NCI-H1930 (cell line): ENCODE data around the gene FRMD5.

Experiments
- DNase-seq, 2 experiments: peaks; one replicate each; lab custom pipeline; 2025; lab: John Stamatoyannopoulos, UW

Gene FRMD5

DNA sequence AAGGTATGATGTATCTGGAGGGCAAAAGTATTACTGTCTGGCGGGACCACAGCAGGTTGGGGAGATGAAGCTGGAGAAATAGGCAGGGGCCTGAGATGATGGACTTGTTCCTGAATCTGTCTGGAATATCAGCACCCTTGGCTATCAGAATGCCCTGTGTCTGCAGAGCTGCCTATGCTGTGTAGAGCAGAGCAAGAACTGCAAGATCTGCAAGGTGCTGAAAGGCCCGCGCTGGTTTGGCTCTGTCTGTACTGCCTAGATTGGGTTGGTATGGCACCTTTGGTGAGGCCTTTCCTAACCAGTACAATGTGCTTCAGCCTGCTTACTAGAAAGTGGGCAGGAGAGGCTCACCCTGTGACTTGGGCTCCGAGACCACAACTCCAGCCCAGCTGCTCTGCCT, 271.5 kb downstream of the FRMD5 start:
- no peak for DNase-seq

DNA sequence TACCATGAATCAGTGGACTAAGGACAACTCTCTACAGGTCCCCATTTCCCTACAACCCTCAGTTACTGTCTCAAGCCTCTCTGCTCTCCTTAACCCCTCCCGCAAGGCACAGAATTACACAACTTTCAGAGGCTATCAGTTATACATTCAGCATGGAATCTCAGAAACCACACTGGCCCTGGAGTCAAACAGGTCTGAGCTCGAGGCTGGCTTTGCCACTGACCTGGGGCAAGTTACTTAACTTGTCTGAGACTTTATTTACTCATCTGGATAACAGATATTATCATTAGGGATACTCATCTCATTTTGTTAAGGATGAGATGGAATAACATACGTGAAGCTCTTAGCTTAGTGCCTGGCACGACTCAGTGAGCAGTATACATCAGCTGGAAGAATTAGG, 273.1 kb downstream of the FRMD5 start:
- DNase-seq = no peak

DNA sequence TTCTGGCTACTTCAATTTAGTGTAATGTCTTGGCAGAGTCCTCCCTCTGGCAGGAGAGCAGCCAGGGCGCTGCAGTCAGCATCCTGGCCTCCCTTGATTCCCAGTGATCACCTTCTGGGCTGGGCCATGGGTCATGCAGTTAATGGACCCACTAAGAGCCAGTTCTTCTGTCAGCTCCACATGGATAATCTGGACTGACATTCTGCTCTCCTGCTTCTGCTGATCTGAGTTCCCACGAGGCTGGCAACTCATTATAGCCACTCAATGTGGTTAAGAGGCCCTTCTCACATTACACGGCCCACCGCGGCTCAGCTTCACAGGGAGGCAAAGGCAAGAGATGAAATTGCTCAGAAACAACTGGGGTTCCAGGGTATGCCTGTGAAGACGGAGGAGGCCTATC, 274.3 kb downstream of the FRMD5 start:
- DNase-seq = no peak

DNA sequence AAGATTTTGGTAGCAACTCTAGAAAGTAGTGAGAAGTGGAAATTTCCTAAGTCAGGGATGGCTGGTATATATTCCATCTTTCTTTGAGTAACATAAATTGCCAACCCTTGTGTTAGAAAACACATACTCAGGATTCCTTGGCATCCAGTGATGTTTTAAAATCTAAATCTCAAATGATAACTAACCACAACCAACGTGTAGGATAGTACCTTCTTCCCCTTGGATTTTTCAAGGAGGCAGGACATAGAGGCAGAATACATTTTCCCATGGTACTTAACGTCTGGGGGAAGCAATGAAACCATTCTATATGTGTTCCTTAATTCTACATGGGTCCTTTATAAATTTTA, 274.8 kb downstream of the FRMD5 start:
- no peak for DNase-seq

DNA sequence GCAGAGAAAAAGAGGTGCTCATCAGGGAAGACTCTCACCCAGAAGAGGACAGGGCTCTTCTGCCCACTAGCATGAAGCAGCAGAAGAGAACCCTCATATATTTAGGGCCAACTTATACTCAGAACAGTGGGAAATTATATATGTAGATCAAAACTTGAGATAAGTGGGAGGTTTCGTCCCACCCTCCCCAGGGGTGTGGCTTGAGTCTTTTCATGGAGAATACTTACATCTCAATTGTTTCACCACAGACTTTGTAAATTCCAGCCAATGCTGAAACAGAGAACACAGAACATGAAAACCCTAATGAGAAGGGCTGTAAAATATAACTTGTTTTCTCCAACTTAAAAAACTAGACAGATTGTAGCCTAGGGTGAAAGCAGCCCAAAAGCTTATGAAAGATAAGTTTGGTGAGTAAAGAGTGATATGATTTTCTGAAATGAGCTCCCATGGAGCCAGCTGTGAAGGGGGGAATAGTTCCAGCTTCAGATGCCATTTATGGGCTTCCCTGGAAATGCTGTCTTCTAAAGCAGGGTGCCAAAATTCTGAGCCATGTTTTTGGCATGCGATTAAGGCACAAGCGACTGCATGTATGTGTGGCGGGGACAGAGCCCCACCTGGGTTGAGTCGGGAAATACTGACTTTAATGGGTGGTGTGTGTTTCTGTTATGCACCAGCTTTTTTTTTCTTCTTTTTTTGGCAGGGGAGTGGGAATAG, 275.4 kb downstream of the FRMD5 start:
- DNase-seq = no peak

DNA sequence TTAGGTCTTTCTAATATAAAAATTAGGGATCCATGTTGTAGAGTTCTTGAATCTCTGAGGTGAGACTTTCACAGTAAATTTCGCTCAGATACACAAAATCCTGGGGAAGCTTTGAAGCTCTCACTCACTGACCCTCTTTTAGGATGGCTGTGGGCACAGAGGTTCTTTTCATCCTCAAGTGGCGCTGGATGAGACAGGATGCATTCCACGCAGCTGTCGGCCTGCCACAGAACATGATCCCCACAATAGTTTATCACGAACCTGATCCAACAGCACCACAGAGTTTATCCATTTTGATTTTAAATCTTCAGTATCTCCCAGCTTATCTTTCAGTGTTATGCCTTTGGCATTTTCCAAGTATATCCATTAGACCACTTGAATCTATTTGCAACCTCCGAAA, 276.4 kb downstream of the FRMD5 start:
- no peak for DNase-seq

DNA sequence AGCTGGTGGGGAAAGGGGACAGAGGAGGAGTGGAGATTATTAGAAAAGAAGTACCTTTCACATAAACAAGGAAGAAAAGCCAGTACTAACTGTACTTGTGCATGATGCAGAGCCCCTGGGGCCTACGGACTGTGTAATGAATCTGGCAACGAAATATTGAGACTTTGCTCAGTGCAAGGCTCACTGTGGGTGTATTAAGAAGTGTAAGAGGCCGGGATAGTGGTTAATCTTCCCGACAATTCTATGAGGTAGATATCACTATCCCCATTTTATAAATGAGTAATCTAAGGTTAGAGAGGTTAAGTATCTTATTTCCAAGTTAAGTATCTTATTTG, 278.8 kb downstream of the FRMD5 start:
- no peak for DNase-seq

DNA sequence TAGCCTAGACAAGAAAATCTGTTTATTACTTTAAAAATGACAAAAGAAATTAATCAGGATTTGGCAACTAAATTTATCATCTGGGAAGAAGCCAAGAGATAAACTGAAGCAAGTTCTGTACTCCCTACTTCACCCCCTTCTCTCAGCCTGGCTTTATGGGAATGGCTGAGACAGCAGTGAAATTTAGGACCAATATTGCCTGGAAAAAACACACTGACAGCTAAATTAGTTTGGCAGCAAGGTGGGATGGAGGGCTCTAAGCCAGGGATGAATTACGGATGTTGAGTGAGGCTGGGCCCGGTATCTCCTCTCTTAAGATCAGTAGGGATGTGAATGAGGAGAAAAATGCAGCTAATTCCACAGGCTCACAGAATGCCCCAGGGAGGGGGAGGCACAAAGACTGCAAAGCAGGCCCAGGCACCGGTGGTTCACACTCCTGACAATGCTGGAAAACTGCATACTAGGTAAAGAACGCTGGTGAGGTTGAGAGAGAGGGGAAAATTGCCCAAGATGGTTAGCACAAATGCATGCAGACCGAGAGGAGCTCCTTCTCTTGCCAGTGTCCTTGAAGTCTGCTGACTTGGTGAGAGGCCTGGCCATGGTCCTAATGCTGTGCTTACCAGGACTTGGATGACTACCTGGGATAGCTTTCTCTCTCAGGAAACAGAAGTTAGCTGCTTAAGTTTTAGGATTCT, 279.3 kb downstream of the FRMD5 start:
- no peak for DNase-seq

DNA sequence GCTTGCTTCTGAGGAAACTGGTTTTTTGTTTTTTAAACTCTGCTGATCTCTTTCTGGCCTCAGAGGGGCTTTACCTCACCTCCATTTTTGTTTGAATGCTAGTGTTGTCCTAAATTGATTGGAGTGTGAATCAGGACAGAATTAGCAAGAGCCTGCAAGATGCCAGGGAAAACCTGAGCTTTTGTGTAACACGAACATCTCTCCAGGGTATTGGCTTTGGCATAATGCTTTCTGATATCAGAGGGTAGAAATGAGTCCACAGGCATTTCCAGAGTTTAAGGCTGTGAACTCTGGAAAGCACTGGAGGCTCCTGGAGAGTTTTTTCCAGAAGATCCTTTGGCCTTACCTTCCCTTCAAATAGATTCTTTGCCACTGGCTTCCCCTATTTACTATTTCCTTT, 281.1 kb downstream of the FRMD5 start:
- DNase-seq = no peak

DNA sequence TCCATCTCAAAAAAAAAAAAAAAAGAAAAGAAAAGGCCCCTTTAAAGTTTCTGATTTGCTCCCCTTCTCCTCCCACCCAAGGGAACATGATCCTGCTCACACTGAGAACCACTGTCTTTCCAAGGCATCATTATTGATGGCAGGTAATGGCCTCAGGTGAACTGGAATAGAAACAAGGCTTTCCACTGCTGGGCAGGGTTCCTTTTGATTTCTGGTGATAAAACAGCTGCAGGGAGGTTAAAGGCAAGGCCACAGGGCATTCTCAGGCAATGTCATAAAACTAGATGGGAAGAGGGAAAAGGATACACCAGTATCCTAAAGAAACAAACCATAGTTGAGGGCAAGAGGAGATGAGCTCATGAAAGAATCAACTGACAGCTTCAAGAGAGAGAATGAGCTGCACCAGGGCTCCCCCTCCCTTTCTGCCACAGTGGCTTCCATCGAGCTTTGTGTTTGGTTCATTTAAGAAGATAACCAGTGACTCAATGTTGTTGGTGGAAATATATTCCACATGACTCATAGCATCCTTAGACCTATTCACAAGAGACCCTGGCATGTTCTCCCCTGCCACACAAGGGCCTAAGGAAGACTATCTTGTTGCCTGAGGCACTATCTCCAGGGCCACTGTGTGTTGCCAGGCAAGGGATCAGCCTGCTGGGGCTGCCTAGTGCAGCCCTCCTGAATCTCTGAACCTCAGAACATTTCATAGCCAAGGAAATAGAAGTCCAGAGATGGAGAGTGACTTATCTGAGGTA, 281.9 kb downstream of the FRMD5 start:
- DNase-seq = no peak

DNA sequence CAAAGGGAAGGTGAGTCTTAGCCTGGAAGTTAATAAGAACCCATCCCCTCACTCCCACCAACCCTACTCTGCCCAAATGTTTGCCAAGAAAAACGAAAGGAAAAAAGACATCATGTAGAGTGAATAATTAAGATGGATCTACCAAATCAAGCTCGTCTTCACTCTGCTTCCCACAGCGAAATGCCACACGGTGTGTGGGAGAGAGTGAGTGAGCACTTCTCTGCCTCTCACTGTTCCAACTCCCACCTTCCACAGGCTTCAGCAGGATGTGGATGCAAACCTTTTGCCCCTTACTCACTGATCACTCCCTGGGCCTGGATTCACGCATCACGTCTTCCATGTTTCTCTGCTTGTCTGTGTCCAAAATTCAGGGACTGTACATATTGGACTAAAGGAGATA, 282.9 kb downstream of the FRMD5 start:
- no peak for DNase-seq

DNA sequence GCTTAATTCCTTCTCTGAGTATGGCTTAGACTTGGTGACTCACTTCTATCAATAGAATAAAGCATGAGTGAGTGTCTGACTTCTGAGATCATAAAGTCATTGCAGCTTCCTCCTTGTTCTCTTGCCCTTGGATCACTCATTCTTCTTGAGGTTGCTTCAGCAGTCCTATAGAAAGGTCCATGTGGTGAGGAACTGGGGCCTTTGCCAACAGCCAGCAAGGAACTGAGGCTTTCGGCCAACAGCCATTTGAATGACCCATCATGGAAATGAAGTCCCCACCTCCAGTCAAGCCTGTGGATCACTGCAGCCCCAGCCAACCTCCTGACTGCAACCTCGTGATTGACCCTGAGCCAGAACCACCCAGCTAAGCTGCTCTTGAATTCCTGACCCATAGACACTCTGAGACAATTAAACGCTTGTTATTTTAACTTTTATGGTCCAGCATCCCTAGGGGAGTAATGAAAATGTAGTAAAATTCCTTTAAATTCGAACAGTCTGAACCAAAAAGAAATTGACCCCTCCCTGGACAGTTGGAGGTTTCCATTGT, 283.8 kb downstream of the FRMD5 start:
- DNase-seq = no peak

DNA sequence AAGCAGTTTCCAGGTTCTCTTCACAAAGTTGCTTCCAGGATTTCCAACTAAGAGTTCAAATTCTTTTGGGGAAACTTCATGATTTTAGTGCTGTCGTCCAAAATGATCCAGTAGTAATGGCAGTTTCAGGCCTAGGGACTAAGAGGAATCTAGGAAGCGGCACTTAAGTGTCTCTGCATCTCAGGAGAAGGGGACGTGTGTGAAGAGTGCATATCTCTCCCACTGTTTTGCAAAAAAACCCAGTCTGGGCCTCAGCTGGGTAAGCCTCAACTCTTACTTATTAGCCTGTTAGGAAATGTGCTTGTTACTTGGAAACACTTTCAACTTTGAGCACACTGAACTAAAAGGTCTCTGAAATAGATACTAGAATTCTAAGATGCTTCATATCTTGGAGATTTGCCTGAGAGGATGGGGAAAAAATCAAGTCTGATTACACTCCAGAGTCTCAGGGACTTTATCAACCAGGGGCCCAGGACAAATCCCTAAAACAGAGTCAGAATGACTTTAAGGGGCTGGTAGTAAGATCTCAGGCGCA, 286.5 kb downstream of the FRMD5 start:
- no peak for DNase-seq

DNA sequence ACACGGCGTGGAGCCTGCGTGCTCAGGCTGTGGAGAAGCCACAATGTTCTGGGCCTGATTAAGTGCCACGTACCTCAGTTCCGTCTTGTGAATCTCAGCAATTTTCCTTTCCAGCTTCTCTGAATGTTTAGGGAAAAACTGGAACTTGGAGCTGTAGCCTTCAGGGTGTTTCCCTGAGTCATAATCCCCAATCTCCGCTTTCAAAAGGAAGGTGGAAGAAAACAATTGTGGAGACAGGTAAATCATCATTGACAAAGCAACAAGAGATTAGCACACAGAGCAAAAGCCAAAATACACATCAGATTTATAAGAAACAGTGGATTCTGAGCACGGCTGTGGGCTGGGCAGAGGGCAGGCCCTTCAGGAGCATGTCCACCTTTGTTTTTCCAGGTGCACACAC, 289.3 kb downstream of the FRMD5 start:
- DNase-seq = no peak

DNA sequence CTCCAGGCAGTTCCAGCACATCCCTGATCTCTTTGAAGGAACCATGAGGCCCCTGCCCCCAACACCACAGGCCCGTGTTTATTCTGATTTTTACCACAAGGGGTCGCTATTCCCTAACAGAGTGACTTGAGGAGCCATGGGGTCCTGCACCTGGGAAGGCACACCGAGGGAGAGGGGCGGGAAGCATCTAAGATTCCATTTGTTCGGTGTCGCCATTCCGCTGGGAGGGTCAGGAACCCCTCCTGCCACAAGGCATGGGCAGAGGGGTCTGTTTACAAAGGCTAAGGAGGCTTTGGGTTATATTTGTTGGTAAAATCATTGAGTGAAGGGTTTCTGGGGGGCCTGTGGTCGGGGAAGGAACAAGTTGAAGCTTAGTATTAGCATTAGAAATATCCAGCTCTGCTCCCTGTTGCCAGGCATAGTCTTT, 291.2 kb downstream of the FRMD5 start:
- DNase-seq = peak; percentile 22 to 72

DNA sequence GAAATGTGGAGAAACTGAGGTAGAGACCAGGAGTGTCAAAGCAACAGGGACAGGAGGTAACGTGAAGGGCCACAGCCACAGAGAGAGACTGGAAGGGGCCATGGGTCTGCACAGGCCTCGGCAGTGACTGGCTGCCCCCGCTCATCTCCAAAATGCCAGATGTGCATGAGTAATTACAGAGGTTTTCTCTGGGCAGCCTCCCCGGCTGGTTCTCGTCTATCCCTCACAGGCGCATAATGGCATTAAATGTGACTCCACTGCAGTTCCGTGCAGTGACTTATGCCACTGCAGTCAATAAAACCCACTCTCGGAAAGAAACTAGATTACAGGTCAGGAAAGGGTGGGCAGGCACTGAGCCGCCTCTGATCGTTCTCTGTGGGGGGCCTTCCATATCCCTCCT, 293.6 kb downstream of the FRMD5 start:
- no peak for DNase-seq

DNA sequence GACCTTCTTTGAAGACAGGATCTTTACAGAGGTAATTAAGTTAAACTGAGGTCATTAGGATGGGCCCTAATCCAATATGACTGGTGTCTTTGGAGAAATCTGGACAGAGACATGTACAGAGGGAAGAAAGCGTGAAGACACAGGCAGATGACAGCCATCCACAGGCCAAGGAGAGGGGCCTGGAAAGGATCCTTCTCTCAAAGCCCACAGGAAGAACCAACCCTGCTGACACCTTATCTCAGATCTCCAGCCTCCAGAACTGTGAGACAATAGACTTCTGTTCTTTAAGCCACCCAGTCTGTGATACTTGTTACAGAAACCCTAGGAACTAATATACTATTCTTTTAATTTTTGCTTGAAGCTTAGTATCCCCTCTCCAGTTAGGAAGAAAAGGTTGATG, 294.1 kb downstream of the FRMD5 start:
- DNase-seq = no peak

DNA sequence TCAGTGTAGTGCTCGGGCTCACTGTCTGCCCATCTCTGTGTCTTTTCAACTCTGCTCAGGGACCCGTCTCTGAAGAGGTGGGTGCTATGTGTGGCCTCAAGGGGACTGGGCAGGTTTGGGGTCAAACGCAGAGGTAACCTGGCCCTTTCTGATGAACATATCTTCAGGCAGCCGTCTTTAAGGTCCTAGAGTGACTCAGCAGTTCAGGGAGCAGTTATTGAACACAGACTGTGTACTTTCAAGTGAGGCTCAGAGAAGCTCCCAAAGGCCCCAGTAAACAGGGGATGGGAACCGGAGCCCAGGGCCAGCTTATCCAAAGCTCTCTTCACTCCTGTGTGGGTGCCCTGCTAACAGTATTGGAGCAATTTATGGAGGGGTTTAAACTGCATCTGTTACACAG, 295.1 kb downstream of the FRMD5 start:
- no peak for DNase-seq

DNA sequence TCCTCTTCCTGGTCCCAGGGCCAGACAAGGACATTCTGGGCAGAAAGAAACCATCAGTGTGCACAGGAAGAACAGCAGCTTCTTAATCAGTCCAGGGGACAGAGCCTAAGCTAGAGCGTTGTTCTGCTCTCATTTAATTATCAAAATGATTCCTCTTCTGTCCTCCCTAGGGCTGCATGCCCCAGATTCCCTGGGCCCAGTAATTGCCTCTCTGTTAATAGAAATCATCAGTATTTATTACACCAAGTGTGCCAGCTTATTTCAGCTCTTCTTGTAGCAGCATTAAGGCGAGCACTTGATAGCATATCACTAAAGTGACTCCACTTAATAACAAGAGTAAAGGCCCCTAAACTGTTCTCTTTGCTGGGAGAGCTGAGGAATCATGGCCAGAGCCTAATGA, 296.2 kb downstream of the FRMD5 start:
- DNase-seq = no peak

DNA sequence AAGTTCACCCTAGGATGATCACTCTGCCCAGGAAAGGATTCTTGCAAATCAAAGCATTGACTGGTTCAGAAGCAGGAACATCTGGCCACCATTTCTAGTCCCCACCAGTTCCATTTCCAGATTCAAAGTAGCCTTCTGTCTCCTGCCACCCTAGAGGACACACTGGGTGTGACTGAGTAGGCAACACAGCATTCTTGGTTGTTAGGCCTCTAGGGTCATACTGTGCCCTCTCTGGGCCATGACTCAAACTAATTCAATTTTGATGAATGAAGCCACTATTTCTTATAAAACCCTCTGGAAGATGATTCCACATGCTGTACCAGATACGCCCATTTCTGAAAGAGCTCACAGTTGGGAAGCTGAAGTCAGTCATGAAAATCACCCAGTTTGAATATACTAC, 298.5 kb downstream of the FRMD5 start:
- no peak for DNase-seq

DNA sequence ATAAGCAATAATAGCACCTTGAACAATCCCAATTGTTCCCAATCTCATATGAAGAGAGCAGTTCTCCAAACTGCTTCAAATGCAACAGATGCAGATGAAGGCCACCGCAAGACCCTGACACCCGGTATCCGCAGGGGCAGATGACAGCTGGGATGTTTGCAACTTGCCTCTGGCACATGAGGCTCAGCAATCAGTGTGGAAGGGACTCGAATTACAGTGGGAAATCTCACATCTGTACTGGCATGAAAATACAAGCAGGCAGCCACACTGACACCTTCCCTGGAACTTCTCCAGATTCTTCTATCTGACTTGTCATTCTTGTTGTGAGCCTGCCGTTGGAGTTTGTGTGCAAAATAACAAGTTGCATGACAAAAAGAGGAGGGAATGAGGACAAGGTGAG, 299.5 kb downstream of the FRMD5 start:
- DNase-seq = no peak

DNA sequence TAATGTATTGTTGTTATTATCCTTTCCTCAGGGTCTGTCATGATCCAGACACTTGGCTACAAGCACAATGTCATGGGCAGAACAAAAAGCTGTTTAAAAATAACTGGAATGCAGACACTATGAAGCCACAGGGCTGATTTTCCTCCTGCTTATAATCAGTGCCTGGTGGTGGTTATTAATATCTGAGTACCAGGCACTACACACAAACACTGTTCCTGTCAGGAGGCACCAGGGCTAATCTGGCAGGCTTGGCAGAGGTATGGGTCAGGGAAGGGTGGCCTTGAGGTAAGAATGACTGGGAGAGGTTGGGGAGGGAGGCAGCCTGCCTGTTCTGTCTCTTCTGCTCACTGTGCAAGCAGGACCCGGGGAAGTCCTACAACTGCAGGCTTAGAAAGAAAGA, 301.1 kb downstream of the FRMD5 start:
- DNase-seq = no peak

DNA sequence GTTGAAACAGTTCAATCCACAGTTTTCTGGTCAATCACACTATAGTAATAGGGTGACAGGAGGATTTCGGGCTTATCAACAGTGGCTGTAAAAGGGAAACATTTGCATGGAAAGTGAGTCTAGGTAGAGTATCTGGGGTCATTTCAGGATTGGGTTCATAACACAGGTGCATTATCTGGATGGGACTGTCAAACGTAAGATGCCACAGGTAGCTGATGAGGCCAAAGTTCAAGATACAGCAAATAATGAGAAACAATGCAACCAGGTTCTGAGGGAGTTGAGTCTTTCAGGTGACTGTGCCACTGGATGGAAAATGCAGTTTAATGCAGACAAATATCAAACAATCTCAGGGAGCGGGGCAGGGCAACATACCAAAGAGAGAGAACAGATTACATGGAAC, 306.0 kb downstream of the FRMD5 start:
- DNase-seq = no peak
